Measurements from ENCODE around the gene SLC15A4. TPM values are rescaled to one million over a fixed set of nuclear protein-coding genes. Genes with fewer than 3 reads are reported as not detected.

Gene SLC15A4
- total RNA-seq, 1 donor from 2014 or later = 34.0 TPM

DNA sequence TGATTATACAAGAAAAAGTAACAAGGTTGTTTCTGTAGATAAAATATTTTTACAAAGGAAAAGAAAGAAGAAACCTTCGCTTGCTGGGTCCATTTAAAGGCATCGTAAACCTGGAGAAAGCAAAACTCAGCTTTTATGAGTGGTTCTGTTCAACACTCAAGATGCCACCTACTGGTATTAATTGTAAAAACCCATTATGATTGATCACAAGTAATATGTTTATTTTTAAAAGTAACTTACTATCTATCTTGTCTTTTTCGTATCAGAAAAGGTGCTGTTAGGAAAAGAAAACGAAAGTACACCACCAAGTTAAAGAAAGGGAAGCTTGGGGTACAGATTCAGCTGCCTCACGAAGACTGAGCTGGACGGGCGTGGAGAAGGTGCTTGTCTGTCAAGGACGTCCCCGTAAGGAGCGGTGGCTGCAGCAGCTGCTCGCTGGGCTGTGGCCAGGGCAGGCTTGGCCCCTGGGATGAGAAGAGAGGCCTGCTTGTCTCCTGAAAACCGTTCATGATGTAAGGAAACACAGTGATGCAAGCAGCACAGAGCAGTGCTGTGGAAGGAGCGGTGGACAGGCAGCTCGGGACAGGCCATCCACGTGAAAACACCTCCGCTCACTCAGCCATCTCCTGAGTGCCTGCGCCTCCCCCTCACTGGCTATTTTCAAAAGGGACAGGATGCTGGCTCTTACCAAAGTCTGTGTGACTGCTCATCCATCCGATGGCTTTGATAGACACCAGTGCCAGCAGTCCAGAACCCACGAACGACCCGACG lies 25.0 kb downstream of the SLC15A4 start:
- TF ChIP-seq CTCF (IDR thresholded peaks at IDR 0.05) = peak; percentile 51

DNA sequence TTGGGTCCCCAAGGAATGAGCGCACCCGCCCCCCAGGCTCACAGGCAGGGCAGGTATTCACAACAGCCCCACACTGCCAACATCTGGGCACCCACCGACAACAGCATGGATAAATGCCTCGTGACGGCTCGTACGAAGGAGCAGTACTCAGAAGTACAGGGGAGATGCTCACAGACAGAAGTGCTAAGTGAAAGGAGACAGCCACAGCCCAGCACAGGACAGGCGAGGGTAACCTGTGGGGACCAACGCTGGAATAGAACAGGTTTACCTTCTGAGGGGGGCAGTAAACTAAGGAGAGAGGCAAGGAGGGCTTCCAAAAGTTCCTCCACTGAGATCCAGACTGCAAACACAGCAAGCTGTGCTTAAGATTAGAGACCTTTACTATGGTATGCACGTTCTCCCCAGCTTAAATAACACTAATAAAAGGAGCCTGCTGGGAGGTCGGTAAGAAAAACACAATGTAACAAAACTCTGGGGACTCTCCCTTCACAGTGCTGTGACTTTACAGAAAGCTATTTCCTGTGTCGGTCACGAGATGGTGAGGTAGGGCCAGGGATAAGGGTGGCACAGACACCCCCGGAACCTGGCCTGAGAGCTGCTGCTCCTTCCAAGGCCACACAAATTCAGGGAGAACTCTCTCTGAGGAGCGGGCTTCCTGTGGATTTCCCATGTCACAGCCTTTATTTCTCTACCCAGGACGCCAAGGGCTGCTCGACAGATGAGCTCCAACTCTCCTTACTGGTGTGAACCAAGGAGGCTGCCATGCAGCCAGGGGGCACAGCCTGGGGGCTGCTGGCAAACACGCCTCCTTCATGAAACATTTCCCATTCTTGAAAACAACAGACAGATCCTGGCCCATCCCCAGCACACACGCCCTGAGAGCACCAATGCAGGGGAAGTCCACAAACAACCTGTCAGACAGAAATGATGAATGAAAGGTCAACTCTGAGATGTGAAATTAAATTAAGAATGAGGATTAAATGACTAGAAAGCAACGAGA lies 26.3 kb downstream of the SLC15A4 start:
- H3K36me3 Mint-ChIP-seq (ENCODE audit: low read depth) = peaks cover 46% of the 10 kb centered on the region
- H3K27ac Mint-ChIP-seq (ENCODE audit: unreplicated experiment) = peak overlapping the region; percentile 55

More for the DNA sequence above, 25.0 kb downstream of the SLC15A4 start:
- no peaks in the 10 kb centered on the region for H3K27me3 Mint-ChIP-seq (ENCODE audit: low read depth)
- no peak overlapping the region for H3K27ac Mint-ChIP-seq (ENCODE audit: unreplicated experiment)
- H3K9me3 Mint-ChIP-seq (ENCODE audit: low read depth) = peaks cover 3% of the 10 kb centered on the region
- peaks cover 49% of the 10 kb centered on the region for H3K36me3 Mint-ChIP-seq (ENCODE audit: low read depth)
- no peak overlapping the region for H3K4me3 Mint-ChIP-seq (ENCODE audit: unreplicated experiment)
- peaks cover 51% of the 10 kb centered on the region for H3K4me1 Mint-ChIP-seq (ENCODE audit: low read depth)
- DNase-seq (ENCODE audit: low spot score) = peak; percentile 70

DNA sequence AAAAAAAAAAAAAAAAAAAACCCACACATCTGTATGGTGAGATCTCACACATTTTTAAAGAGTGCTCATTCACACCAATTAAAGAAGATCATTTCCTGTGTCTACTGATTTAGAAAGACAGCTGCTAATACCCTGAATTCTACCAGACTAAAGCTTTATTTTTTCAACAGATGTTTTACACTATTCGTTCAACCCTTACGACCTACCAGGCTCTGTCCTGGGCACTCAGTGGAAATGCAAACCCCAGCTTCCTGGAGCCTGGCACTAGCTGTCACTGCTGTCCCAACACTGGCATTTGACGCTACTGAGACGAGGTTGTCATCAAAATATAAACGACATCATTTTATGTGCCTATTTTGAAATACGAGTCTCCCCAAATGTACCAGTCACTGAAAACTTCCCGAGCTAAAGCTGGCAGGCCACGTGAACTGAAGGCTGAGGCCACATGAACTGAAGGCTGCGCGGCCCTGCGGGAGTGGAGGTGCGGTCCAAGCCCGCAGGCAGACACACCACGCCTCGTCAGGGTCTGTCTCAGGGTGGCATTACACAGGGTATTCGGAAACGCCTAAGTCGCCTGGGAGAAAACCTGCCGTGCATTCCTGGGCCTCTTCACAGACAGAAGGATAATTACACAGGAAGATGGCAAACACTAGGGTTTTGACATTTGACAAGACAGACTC lies 27.2 kb downstream of the SLC15A4 start:
- no peak overlapping the region for H3K27ac Mint-ChIP-seq (ENCODE audit: unreplicated experiment)
- no peak overlapping the region for H3K4me3 Mint-ChIP-seq (ENCODE audit: unreplicated experiment)
- DNase-seq (ENCODE audit: low spot score) = no peak
- H3K27me3 Mint-ChIP-seq (ENCODE audit: low read depth) = no peaks in the 10 kb centered on the region
- peaks cover 29% of the 10 kb centered on the region for H3K4me1 Mint-ChIP-seq (ENCODE audit: low read depth)
- H3K9me3 Mint-ChIP-seq (ENCODE audit: low read depth) = no peaks in the 10 kb centered on the region
- TF ChIP-seq CTCF (IDR thresholded peaks at IDR 0.05) = no peak
- H3K36me3 Mint-ChIP-seq (ENCODE audit: low read depth) = peaks cover 48% of the 10 kb centered on the region

More for the DNA sequence above, 26.3 kb downstream of the SLC15A4 start:
- Mint-ChIP-seq H3K9me3 (ENCODE audit: low read depth) (no peaks in the 10 kb centered on the region), H3K4me1 (ENCODE audit: low read depth) (peaks cover 37% of the 10 kb centered on the region), H3K4me3 (ENCODE audit: unreplicated experiment) (no peak overlapping the region), H3K27me3 (ENCODE audit: low read depth) (no peaks in the 10 kb centered on the region)
- no peak for TF ChIP-seq CTCF (IDR thresholded peaks at IDR 0.05)
- peak; percentile 85 for DNase-seq (ENCODE audit: low spot score)

GRCh38 chr12:128795530-128796361 lies 28.0 kb downstream of the SLC15A4 start:
- Mint-ChIP-seq H3K4me3 (ENCODE audit: unreplicated experiment) (no peak overlapping the region), H3K36me3 (ENCODE audit: low read depth) (peaks cover 55% of the 10 kb centered on the region), H3K4me1 (ENCODE audit: low read depth) (peaks cover 26% of the 10 kb centered on the region), H3K27me3 (ENCODE audit: low read depth) (no peaks in the 10 kb centered on the region), H3K9me3 (ENCODE audit: low read depth) (no peaks in the 10 kb centered on the region), H3K27ac (ENCODE audit: unreplicated experiment) (no peak overlapping the region)
- TF ChIP-seq CTCF (IDR thresholded peaks at IDR 0.05) = no peak
- DNase-seq (ENCODE audit: low spot score) = no peak

Data from chondrocyte (in vitro differentiated cells).